GM12878 (cell line): ENCODE data around the gene PTPRB. TPM values are rescaled to one million over a fixed set of nuclear protein-coding genes. Genes with fewer than 3 reads are reported as not detected.

ENCODE experiments used
- ATAC-seq: fragments of 200-7000 bp; cut with Tn5 transposase; 3 replicates; pipeline ENCODE4 v1.9.1; 2020; ENCODE audit warnings: mild to moderate bottlenecking, moderate library complexity
- BruUV-seq: library from RNA; stranded (reverse); fragments of 400-500 nt; replicated peaks from 2 replicates; lab custom pipeline; 2021; lab: Mats Ljungman, UMichigan
- CTCF ChIA-PET: fragments of 300-600 bp; sonication (Branson Sonifier 250); formaldehyde crosslinking; extraction: SDS; loops from one replicate; lab custom pipeline; 2021; ENCODE audit warnings: inconsistent platforms; lab: Yijun Ruan, JAX
- POLR2A ChIA-PET: fragments of 350-600 bp; formaldehyde crosslinking; extraction: SDS; loops from one replicate; lab custom pipeline; 2021; ENCODE audit warnings: inconsistent platforms; lab: Charles Lee
- RAD21 ChIA-PET: fragments of 300-600 bp; sonication (Branson Sonifier 250); formaldehyde crosslinking; loops from one replicate; lab custom pipeline; 2023; ENCODE audit warnings: antibody characterized with exemption; ENCODE audit not compliant: unreplicated experiment; lab: Charles Lee
- SMC1A ChIA-PET: fragments of 300-600 bp; sonication (Branson Sonifier 250); formaldehyde crosslinking; loops from one replicate; lab custom pipeline; 2023; ENCODE audit not compliant: unreplicated experiment, uncharacterized antibody; lab: Charles Lee
- DNase-seq: peaks from one replicate; pipeline ENCODE4 v3.0.0-alpha.2; 2011; ENCODE audit warnings: low read depth, low spot score
- FAIRE-seq: peaks from 3 replicates; lab custom pipeline; 2011; peaks lifted over from hg19 to GRCh38; lab: Jason Lieb, UNC
- H2AFZ ChIP-seq: 2 replicates; pipeline ENCODE4 v1.6.0; 2011; ENCODE audit warnings: low read depth, low read length, control low read depth; ENCODE audit not compliant: control insufficient read depth
- H3K27ac ChIP-seq: 2 replicates; pipeline ENCODE4 v1.5.1; 2011; ENCODE audit warnings: control low read depth; ENCODE audit not compliant: control insufficient read depth, insufficient read depth
- H3K27me3 ChIP-seq, 2 experiments: replicated peaks in 1 of 2; 2 replicates each; pipeline versions ENCODE4 v1.6.0 to v1.6.1; 2011; ENCODE audit warnings: low read length in 1 of 2; ENCODE audit not compliant: control insufficient read depth in 2 of 2, insufficient read depth in 2 of 2
- H3K36me3 ChIP-seq, 2 experiments: 2 replicates each; pipeline ENCODE4 v1.5.1; 2011; ENCODE audit warnings: low read length in 1 of 2; ENCODE audit not compliant: control insufficient read depth in 2 of 2, insufficient read depth in 2 of 2
- H3K4me1 ChIP-seq: 2 replicates; pipeline ENCODE4 v1.6.1; 2011; ENCODE audit warnings: mild to moderate bottlenecking, low read length, moderate library complexity, mixed read lengths; ENCODE audit not compliant: control insufficient read depth, insufficient read depth
- H3K4me2 ChIP-seq: 2 replicates; pipeline ENCODE4 v1.6.0; 2011; ENCODE audit warnings: control low read depth; ENCODE audit not compliant: control insufficient read depth, insufficient read depth
- H3K4me3 ChIP-seq: fragments of 200-600 bp; sonication (generic); 2 replicates; pipeline ENCODE4 v1.5.1; 2016
- H3K79me2 ChIP-seq: 2 replicates; pipeline ENCODE4 v1.6.0; 2011; ENCODE audit warnings: low read length; ENCODE audit not compliant: control insufficient read depth, insufficient read depth
- H3K9ac ChIP-seq: 2 replicates; pipeline ENCODE4 v1.8.0; 2011; ENCODE audit warnings: low read length, control low read depth, mixed read lengths; ENCODE audit not compliant: control insufficient read depth, insufficient read depth
- H3K9me3 ChIP-seq: replicated peaks from 3 replicates; pipeline ENCODE4 v1.5.1; 2011; ENCODE audit warnings: mild to moderate bottlenecking, low read length; ENCODE audit not compliant: control insufficient read depth, insufficient read depth
- H4K20me1 ChIP-seq: 2 replicates; pipeline ENCODE4 v1.6.0; 2011; ENCODE audit not compliant: control insufficient read depth, insufficient read depth
- CUX1 ChIP-seq: IDR thresholded peaks from 2 replicates; pipeline ENCODE4 v1.6.1; 2012; ENCODE audit warnings: improper control_type of control experiment, low read depth, low read length; ENCODE audit not compliant: insufficient replicate concordance
- NFYB ChIP-seq: IDR thresholded peaks from 2 replicates; pipeline ENCODE4 v1.6.1; 2011; ENCODE audit warnings: low read depth, mild to moderate bottlenecking, low read length, improper control_type of control experiment, moderate library complexity; ENCODE audit not compliant: insufficient read depth
- PBX3 ChIP-seq: IDR thresholded peaks from 2 replicates; pipeline ENCODE4 v1.6.1; 2011; ENCODE audit warnings: mild to moderate bottlenecking, low read depth, low read length, moderate library complexity; ENCODE audit not compliant: insufficient replicate concordance
- POU2F2 ChIP-seq: IDR thresholded peaks from 3 replicates; pipeline ENCODE4 v1.6.1; 2011; ENCODE audit warnings: low read depth, mild to moderate bottlenecking, low read length, borderline replicate concordance
- SMC3 ChIP-seq: IDR thresholded peaks from 2 replicates; pipeline ENCODE4 v1.6.1; 2011; ENCODE audit warnings: low read length, improper control_type of control experiment, borderline replicate concordance
- TCF3 ChIP-seq: IDR thresholded peaks from 2 replicates; pipeline ENCODE4 v1.6.1; 2012; ENCODE audit warnings: low read depth, mild to moderate bottlenecking, low read length, borderline replicate concordance; ENCODE audit not compliant: insufficient read depth
- WGBS: methylation state at CpG from one replicate; pipeline ENCODE4 v1.1.6; 2016; ENCODE audit warnings: low lambda C conversion rate; ENCODE audit not compliant: insufficient replicate concordance, insufficient coverage; ENCODE audit errors: missing lambda C conversion rate; 5-methylcytosine and 5-hydroxymethylcytosine counted together
- in situ Hi-C: fragments of 300-500 bp; cut with MboI; formaldehyde crosslinking; loops from 9 replicates; pipeline ENCODE4 v1.14.3; 2018; ENCODE audit warnings: mixed read lengths
- intact Hi-C: fragments of 100-400 bp; cut with micrococcal nuclease; formaldehyde crosslinking; loops from one replicate; pipeline ENCODE4 v1.14.2; 2022; ENCODE audit not compliant: unreplicated experiment
- polyA plus RNA-seq, 11 experiments: library from polyadenylated mRNA; depleted of rRNA in 4 of 11; unstranded in 6 of 11; stranded (reverse) in 5 of 11; fragments of >200 nt; fragmentation: Nextera tagmentation in 4 of 11; fragmentation: Illumina TruSeq in 1 of 11; extraction: Ambion mirVana in 4 of 11; extraction: Trizol in 1 of 11; gene quantifications; 1 replicate in 1 of 11; 2 replicates in 10 of 11; pipeline versions ENCODE4 v1.2.1 to v1.2.3, GENCODE V29; 2011 to 2016; ENCODE audit warnings: inconsistent platforms in 2 of 11, missing spikeins in 2 of 11, low read depth in 1 of 11
- total RNA-seq, 4 experiments: library from RNA; depleted of rRNA in 3 of 4; stranded (reverse); fragments of >200 nt in 3 of 4; fragmentation: Illumina TruSeq in 1 of 4; extraction: Trizol in 1 of 4; gene quantifications; 2 replicates each; pipeline versions ENCODE4 v1.2.1 to v1.2.3, GENCODE V29; 2013 to 2021
- TF ChIP-seq, protein P1 (sequence below): fragments of 450-650 bp; IDR thresholded peaks from 2 replicates; pipeline ENCODE4 v1.6.1; 2017; ENCODE audit warnings: mild to moderate bottlenecking, moderate library complexity
- TF ChIP-seq, protein P2 (sequence below): fragments of 450-650 bp; IDR thresholded peaks from 2 replicates; pipeline ENCODE4 v1.6.1; 2016; ENCODE audit warnings: mild to moderate bottlenecking, moderate library complexity, borderline replicate concordance

Gene PTPRB
- total and polyA plus RNA-seq, 10 of the 15 experiments (the other 5 are each of a cell fraction or from before 2014, with no cell fraction given): 0.03 to 0.35 (median 0.05) TPM

DNA sequence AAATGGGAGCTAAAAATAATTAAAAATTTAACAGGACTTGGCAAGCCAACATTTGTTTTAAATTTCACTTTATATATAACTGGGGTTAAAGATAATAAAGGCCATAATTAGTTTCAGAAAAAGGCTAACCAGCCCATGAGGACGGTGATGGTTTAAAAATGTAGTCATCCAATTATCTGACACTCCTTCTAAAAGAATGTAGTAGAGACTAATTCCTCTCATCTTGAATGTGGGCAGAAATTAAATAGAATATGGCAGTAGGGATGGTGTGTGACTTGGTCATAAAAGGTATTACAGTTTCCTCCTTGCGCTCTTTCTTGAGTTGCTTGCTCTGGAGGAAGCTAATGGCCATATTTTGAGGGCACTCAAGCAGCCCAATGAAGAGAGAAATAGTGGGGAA, 49.1 kb upstream of the PTPRB start:
- DNase-seq: no peak
- CTCF ChIA-PET: interaction anchor here (0.8 kb wide), 1 partner anchor 11 kb away, joined by 3 read pairs; no protein-coding TSS in a partner anchor
- intact Hi-C loops: no loop called here
- Histone ChIP-seq H3K9me3 (no peaks in the 10 kb centered on the region), H2AFZ (no peak overlapping the region), H3K4me2 (no peak overlapping the region), H3K79me2 (no peaks in the 10 kb centered on the region), H3K4me3 (no peak overlapping the region), H4K20me1 (no peaks in the 10 kb centered on the region), H3K27me3 (no peaks in the 10 kb centered on the region), H3K9ac (no peak overlapping the region), H3K36me3 (no peaks in the 10 kb centered on the region), H3K27ac (no peak overlapping the region), H3K4me1 (no peaks in the 10 kb centered on the region)
- 65% methylated on average over 2 of the region's 2 CpGs for WGBS
- in situ Hi-C loops: no loop called here
- POLR2A ChIA-PET: no interaction called here
- no TSS peak for BruUV-seq
- RAD21 ChIA-PET: no interaction called here
- SMC1A ChIA-PET: no interaction called here
- no peak for ATAC-seq
- no peak for FAIRE-seq
- TF ChIP-seq CUX1 (no peak), PBX3 (no peak), NFYB (no peak), TCF3 (no peak), SMC3 (no peak), POU2F2 (no peak)
- TF ChIP-seq, protein P1, sequence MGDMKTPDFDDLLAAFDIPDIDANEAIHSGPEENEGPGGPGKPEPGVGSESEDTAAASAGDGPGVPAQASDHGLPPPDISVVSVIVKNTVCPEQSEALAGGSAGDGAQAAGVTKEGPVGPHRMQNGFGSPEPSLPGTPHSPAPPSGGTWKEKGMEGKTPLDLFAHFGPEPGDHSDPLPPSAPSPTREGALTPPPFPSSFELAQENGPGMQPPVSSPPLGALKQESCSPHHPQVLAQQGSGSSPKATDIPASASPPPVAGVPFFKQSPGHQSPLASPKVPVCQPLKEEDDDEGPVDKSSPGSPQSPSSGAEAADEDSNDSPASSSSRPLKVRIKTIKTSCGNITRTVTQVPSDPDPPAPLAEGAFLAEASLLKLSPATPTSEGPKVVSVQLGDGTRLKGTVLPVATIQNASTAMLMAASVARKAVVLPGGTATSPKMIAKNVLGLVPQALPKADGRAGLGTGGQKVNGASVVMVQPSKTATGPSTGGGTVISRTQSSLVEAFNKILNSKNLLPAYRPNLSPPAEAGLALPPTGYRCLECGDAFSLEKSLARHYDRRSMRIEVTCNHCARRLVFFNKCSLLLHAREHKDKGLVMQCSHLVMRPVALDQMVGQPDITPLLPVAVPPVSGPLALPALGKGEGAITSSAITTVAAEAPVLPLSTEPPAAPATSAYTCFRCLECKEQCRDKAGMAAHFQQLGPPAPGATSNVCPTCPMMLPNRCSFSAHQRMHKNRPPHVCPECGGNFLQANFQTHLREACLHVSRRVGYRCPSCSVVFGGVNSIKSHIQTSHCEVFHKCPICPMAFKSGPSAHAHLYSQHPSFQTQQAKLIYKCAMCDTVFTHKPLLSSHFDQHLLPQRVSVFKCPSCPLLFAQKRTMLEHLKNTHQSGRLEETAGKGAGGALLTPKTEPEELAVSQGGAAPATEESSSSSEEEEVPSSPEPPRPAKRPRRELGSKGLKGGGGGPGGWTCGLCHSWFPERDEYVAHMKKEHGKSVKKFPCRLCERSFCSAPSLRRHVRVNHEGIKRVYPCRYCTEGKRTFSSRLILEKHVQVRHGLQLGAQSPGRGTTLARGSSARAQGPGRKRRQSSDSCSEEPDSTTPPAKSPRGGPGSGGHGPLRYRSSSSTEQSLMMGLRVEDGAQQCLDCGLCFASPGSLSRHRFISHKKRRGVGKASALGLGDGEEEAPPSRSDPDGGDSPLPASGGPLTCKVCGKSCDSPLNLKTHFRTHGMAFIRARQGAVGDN: no peak
- TF ChIP-seq, protein P2, sequence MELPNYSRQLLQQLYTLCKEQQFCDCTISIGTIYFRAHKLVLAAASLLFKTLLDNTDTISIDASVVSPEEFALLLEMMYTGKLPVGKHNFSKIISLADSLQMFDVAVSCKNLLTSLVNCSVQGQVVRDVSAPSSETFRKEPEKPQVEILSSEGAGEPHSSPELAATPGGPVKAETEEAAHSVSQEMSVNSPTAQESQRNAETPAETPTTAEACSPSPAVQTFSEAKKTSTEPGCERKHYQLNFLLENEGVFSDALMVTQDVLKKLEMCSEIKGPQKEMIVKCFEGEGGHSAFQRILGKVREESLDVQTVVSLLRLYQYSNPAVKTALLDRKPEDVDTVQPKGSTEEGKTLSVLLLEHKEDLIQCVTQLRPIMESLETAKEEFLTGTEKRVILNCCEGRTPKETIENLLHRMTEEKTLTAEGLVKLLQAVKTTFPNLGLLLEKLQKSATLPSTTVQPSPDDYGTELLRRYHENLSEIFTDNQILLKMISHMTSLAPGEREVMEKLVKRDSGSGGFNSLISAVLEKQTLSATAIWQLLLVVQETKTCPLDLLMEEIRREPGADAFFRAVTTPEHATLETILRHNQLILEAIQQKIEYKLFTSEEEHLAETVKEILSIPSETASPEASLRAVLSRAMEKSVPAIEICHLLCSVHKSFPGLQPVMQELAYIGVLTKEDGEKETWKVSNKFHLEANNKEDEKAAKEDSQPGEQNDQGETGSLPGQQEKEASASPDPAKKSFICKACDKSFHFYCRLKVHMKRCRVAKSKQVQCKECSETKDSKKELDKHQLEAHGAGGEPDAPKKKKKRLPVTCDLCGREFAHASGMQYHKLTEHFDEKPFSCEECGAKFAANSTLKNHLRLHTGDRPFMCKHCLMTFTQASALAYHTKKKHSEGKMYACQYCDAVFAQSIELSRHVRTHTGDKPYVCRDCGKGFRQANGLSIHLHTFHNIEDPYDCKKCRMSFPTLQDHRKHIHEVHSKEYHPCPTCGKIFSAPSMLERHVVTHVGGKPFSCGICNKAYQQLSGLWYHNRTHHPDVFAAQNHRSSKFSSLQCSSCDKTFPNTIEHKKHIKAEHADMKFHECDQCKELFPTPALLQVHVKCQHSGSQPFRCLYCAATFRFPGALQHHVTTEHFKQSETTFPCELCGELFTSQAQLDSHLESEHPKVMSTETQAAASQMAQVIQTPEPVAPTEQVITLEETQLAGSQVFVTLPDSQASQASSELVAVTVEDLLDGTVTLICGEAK: no peak
